ENCODE data around the gene ATP5F1D.
"Not testable (repeated sequence)": the region's sequence is repeated elsewhere in the genome, so short reads cannot be mapped to it uniquely, and the experiment has no call there.

The ATP5F1D gene

DNA sequence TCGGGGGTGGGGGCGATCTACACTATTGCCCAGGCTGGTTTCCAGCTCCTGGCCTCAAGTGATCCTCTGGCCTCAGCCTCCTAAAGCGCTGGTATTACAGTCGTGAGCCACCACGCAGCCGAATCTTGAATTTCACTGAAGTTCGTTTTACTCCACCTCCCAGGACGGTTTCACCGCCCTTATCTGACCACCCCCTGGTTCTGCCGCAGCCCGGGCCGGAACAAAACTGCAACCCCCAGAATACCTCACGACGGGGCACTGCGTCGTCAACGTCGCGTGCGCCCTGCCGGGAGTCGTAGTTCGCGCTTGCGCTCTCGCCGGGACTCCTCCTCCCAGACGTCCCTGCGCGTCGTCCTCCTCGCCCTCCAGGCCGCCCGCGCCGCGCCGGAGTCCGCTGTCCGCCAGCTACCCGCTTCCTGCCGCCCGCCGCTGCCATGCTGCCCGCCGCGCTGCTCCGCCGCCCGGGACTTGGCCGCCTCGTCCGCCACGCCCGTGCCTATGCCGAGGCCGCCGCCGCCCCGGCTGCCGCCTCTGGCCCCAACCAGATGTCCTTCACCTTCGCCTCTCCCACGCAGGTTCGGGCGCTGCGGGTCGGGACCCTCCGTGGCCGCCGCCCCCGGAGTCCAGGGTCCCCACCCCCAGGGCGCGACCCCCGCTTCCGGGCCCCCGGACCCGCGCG, at the start of gene ATP5F1D:
TSS of gene ATP5F1D (plus strand) at position 335 of the 679 bp plus-strand sequence. CDS start at position 435, 100 bp downstream.
- H3K9ac ChIP-seq (ENCODE audit: low read depth, low read length, poor library complexity, severe bottlenecking), result peak within 1 kb of the TSS; percentile 92
- peak within 1 kb of the TSS; percentile 91 for H3K4me3 ChIP-seq (ENCODE audit: low read length, poor library complexity, severe bottlenecking)
- no peaks in the 10 kb centered on the region for H3K27me3 ChIP-seq (ENCODE audit: insufficient read depth, low read length, poor library complexity, severe bottlenecking)
- H3K9me3 ChIP-seq (ENCODE audit: insufficient read depth, low read depth, low read length), result no peaks in the 10 kb centered on the region
- H3K4me2 ChIP-seq (ENCODE audit: low read depth, low read length, poor library complexity, severe bottlenecking), result peak within 1 kb of the TSS; percentile 80
- peak within 1 kb of the TSS; percentile 87 for H2AFZ ChIP-seq (ENCODE audit: low read length)
- H3K36me3 ChIP-seq (ENCODE audit: insufficient read depth, low read length), result no peaks in the 10 kb centered on the region
- H3F3A ChIP-seq (ENCODE audit: low read depth), result peaks cover 10% of the 10 kb centered on the region; the same call in 1 of the 2 replicates
- TF ChIP-seq, protein P1, sequence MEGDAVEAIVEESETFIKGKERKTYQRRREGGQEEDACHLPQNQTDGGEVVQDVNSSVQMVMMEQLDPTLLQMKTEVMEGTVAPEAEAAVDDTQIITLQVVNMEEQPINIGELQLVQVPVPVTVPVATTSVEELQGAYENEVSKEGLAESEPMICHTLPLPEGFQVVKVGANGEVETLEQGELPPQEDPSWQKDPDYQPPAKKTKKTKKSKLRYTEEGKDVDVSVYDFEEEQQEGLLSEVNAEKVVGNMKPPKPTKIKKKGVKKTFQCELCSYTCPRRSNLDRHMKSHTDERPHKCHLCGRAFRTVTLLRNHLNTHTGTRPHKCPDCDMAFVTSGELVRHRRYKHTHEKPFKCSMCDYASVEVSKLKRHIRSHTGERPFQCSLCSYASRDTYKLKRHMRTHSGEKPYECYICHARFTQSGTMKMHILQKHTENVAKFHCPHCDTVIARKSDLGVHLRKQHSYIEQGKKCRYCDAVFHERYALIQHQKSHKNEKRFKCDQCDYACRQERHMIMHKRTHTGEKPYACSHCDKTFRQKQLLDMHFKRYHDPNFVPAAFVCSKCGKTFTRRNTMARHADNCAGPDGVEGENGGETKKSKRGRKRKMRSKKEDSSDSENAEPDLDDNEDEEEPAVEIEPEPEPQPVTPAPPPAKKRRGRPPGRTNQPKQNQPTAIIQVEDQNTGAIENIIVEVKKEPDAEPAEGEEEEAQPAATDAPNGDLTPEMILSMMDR (conservative IDR thresholded peaks at IDR 0.05; ENCODE audit: low read length), result no peak
- TF ChIP-seq EZH2phosphoT487 (IDR thresholded peaks at IDR 0.05; ENCODE audit: borderline replicate concordance), result no peak
- H4K20me1 ChIP-seq (ENCODE audit: insufficient read depth, low read length, poor library complexity, severe bottlenecking), result peaks cover 8% of the 10 kb centered on the region
- peaks cover 27% of the 10 kb centered on the region for H3K79me2 ChIP-seq (ENCODE audit: insufficient read depth, low read length)
- no peaks in the 10 kb centered on the region for H3K9me2 ChIP-seq (replicated peaks; ENCODE audit: low read depth, low read length)
- H3K4me1 ChIP-seq (ENCODE audit: insufficient read depth, low read length, poor library complexity, severe bottlenecking), result peaks cover 30% of the 10 kb centered on the region

DNA sequence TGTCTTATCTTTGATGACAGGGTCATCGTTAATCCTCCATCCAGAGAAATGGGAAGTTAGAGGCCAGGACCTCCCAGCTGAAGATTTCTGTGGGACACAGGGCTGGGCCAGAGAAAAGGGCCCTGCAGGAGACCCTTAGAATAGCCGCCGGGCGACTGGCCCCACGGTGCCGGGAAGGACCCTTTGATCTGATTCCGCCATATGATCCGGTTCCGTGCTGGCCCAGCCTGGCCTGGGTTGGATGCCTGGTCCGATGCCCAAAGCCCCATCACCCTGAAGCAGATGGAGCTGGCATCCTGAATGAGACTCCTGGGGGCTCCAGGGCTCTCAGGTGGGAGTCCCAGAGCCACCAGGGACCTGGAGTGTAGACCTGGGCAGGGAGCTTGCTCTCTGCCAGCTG, 42.0 kb upstream of the ATP5F1D start:
- H3K4me2 ChIP-seq (ENCODE audit: low read depth, low read length, poor library complexity, severe bottlenecking), result no peak overlapping the region
- H3K36me3 ChIP-seq (ENCODE audit: insufficient read depth, low read length), result no peaks in the 10 kb centered on the region
- H2AFZ ChIP-seq (ENCODE audit: low read length), result no peak overlapping the region
- peaks cover 10% of the 10 kb centered on the region for H3K4me1 ChIP-seq (ENCODE audit: insufficient read depth, low read length, poor library complexity, severe bottlenecking)
- peaks cover 6% of the 10 kb centered on the region; the same call in 1 of the 2 replicates for H3F3A ChIP-seq (ENCODE audit: low read depth)
- no peaks in the 10 kb centered on the region for H3K79me2 ChIP-seq (ENCODE audit: insufficient read depth, low read length)
- no peaks in the 10 kb centered on the region for H3K9me2 ChIP-seq (replicated peaks; ENCODE audit: low read depth, low read length)
- H3K4me3 ChIP-seq (ENCODE audit: low read length, poor library complexity, severe bottlenecking), result no peak overlapping the region
- H3K9ac ChIP-seq (ENCODE audit: low read depth, low read length, poor library complexity, severe bottlenecking), result no peak overlapping the region
- H3K9me3 ChIP-seq (ENCODE audit: insufficient read depth, low read depth, low read length), result no peaks in the 10 kb centered on the region
- no peak for TF ChIP-seq EZH2phosphoT487 (IDR thresholded peaks at IDR 0.05; ENCODE audit: borderline replicate concordance)
- TF ChIP-seq, protein P1 (conservative IDR thresholded peaks at IDR 0.05; ENCODE audit: low read length), result no peak
- H3K27me3 ChIP-seq (ENCODE audit: insufficient read depth, low read length, poor library complexity, severe bottlenecking), result no peaks in the 10 kb centered on the region
- H4K20me1 ChIP-seq (ENCODE audit: insufficient read depth, low read length, poor library complexity, severe bottlenecking), result no peaks in the 10 kb centered on the region

DNA sequence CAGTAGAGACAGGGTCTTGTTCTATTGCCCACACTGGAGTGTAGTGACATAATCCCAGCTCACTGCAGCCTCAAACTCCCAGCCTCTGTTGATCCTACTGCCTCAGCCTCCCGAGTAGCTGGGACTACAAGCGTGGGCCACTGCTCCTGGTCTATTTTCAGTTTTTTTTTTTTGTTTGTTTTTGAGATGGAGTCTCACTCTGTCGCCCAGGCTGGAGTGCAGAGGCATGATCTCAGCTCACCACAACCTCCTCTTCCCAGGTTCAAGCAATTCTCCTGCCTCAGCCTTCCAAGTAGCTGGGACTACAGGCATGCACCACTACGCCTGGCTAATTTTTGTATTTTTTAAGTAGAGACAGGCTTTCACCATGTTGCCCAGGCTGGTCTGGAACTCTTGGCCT, 40.9 kb upstream of the ATP5F1D start:
- H3K4me3 ChIP-seq (ENCODE audit: low read length, poor library complexity, severe bottlenecking); H3K9me2 ChIP-seq (replicated peaks; ENCODE audit: low read depth, low read length); H3K9ac ChIP-seq (ENCODE audit: low read depth, low read length, poor library complexity, severe bottlenecking); H3F3A ChIP-seq (ENCODE audit: low read depth); H3K9me3 ChIP-seq (ENCODE audit: insufficient read depth, low read depth, low read length); H2AFZ ChIP-seq (ENCODE audit: low read length); H3K27me3 ChIP-seq (ENCODE audit: insufficient read depth, low read length, poor library complexity, severe bottlenecking); H3K4me2 ChIP-seq (ENCODE audit: low read depth, low read length, poor library complexity, severe bottlenecking); H4K20me1 ChIP-seq (ENCODE audit: insufficient read depth, low read length, poor library complexity, severe bottlenecking); H3K36me3 ChIP-seq (ENCODE audit: insufficient read depth, low read length); H3K79me2 ChIP-seq (ENCODE audit: insufficient read depth, low read length): not testable (repeated sequence)
- peaks cover 16% of the 10 kb centered on the region for H3K4me1 ChIP-seq (ENCODE audit: insufficient read depth, low read length, poor library complexity, severe bottlenecking)

Data from Loucy (cell line).